ENCODE data around the gene TREM2.
A peak's percentile ranks its signal among the peaks of the same experiment; 100 is the strongest.
"Not testable (repeated sequence)": the region's sequence is repeated elsewhere in the genome, so short reads cannot be mapped to it uniquely, and the experiment has no call there.

Gene TREM2

GRCh38 chr6:41162687-41163418 lies at the start of gene TREM2:
Gene TREM2, minus strand, starts transcription at chr6:41163116. Its CDS starts 34 bp downstream, at chr6:41163082.
- no peak for DNase-seq

GRCh38 chr6:41209547-41210320 lies 46.8 kb upstream of the TREM2 start:
- DNase-seq, result no peak

DNA sequence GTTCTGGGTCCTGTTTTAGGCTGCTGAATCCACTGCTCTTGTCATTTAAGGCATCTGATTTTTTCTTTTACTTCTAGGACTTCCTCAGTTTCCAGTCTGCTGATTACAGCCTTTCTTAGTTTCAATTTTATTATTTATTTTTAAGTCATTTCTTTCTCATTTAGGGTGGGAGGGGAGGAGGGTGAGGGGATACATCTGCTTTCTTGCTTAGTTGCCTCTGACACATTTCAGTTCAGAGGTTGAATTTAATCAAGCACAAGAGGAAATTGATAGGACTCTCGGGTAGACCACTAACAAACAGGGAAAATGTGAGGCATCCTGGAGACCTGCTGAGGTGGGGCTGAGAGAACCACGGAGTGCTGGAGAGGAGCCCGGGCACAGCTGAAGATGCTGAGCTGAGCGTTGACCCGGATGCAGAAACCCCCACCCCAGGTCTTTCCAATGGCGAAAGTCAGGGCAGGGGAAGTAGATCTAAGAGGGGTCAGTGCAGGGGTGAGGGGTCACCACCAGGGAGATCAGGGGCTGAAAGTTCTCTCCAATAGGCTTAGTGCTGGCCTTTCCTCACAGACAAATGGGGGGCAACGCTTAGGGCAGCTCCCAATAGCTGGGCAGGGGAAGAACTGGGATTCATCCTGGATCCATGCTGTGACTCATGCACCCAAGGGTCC lies 45.7 kb upstream of the TREM2 start:
- DNase-seq, result no peak

GRCh38 chr6:41204156-41204555 lies 41.2 kb upstream of the TREM2 start:
- DNase-seq, result no peak

- no peak for DNase-seq
Observed at GRCh38 chr6:41201764-41202173, 38.9 kb upstream of the TREM2 start.

DNA sequence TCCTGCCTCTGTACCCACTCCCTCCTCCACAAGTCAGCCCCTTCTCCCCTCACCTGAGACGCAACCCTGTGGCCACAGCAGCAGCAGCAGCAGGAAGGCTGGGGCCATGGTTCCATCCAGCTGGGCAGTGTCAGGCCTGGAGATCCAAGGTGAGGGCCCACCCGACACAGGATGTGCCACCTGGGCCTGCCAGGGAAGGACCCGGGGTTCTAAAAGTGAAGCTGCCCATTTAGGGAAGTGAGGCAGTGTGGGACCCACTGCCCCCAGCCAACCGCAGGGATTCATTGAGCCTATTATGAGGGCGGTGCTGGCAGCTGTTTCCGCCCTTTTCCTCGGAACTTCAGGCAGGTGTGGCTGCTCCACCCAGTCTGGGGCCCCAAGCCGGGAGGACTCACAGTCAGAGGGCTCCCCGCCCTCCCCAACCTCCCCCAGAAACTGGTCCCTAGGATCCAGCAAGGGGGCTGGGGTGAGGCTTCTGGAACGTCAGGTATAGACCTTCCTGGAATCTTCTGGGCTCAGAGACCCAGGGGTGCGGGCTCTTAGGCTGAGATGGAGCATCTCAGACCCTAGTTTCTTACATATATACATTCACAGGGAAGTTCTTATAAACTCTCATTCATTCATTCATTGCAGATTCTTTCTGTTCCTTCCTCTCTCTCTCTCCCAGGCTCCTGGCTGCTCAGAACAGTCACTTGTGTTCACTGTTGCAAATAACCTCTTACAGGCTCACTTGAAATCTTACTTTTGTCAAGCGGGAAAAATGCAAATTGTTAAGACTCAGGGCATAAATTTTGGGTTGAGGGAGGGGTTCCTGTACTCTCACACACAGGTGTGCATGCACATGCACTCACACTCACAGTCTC lies 38.2 kb upstream of the TREM2 start, which contains the start of gene TREML2:
Gene TREML2 (minus strand): TSS at position 249 of the 863 bp plus-strand sequence. CDS start 141 bp downstream, at position 108.
- no peak for DNase-seq

DNA sequence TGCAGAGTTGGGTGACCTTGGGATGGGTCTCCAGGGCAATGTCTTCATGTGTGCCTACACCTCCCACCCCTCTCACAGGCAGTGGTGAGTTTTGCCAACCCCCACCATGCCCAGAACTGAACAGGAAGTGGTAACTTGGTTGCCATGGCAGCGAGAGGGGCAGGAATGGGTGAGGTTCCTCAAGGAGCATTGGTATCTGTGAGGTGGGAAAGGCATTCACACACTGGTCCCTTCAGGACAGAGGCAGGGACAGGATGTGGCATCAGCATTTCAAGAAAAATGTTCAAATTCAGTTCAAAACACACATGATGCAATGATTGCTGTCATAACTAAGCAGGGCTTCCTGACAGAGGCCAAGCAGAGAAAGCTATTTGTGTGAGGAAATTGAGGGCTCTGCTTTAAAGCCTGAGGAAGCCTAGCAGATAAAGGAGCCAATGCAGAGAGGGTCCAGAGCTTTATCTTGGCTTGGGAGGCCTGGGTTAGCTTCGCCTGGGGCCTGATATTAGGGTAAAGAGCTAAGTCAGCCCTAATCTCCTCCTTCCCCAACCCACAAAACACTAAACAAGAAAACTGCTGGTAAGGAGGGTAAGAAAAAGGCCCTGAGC lies 37.5 kb upstream of the TREM2 start:
- DNase-seq, result no peak

DNA sequence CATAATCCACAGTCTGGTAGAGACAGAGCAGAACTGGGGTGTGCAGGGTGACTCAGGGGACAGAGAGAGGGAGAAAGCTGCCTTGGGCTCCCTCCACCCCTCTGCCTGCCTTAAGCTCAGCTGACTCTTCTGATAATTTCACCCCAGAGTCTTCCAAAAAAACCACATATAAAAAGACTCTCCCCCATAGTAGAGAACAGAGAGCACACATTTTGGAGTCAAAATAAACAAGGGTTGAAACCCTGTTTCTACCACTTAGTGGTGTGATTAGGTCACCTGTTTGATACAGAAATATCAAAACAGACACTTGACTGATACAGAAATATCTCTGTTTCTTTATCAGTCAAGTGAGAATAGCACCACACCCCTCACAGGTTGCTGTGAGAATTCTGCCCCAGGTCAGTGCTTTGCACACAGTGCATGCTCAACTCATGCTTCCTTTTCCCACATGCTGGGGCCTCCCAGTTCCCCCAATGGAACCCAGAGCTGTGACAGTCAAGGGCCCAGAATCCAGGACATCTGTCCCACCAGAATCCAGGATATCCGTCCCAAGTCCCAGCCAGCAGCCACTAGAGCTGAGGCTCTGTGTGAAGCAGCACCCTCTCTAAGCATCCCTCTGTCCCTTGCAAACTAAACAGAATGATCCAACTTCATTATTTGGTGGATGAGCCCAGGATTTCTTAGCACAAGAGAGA lies 36.8 kb upstream of the TREM2 start:
- no peak for DNase-seq

DNA sequence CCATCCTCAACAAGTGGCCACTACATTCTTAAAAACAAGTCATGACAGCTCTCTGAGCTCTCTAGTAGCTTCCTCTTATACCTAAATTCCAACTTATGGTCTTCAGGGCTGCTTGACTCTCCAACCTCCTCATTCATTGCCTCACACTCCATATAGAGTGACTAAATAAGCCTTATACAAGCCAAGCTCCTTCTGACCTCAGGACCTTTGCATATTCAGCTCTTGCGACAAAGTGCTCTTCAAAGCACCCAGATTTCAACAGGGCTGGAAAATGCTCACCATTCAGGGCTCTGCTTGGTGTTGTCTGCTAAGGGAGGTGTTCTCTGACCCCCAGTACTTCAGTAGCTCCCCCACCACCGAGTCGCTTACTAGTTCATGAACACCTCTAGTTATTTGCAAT lies 34.3 kb upstream of the TREM2 start:
- no peak for DNase-seq

DNA sequence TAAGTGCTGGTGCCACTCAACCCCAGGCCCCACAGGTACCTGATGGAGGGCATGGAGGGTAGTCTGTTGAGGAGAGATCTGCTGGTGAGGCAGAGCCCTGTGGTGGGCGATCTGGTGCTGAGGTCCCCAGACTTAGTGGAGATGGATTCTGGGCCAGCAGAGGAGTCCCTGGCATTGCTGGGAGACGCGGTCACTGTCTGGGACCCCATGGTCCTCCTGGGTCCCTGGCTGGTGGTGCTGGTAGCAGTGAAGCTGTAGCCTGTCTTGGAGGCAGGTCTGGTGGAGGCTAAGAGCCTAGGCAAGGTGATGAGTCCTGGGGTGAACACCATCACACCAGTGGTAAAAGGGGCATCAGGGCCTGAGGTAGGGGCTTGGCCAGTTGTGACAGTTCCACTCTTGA lies 31.5 kb upstream of the TREM2 start:
- no peak for DNase-seq

DNA sequence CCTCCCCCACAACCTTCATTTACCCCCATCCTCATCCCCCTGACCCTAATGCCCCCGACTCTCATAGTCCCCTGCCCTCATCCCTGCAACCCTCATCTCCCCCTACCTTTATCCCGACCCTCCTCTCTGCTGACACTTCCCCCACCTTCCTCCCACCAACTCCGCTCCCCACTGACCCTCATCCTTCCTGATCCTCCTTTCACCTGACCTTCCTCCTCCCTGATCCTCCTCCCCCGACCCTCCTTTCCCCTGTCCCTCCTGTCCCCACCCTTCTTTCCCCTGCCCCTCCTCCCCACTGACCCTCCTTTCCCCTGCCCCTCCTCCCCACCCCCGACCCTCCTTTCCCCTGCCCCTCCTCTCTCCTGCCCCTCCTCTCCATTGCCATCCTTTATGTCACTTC lies 31.0 kb upstream of the TREM2 start:
- DNase-seq, result no peak

DNA sequence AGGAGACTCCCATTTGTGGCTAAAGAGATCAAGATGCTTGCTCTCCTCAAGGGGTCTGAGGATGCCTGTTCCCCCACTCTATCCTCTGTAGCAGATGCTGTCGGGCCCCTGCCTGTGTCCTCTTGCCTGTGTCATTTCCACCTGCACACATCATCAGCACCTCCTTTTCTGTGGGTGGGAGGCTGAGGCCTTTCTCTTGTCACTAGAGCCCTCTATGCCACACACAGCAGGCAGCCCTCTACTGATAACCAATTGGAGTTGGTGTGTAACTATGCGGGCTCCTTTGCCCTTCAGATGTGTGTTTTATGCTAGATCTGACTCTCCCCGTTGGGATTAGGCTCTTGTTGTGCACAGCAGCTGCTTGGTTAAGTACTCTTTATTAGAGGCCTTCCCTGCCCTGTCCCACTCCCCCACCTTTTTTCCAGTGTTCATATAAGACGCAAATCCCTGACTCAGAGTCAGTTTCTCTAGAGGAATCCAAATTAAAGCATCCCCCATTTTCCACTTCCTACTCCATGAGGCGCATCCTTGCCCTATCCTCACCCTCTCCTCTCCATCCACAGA lies 30.3 kb upstream of the TREM2 start:
- no peak for DNase-seq

GRCh38 chr6:41191569-41191968 lies 28.7 kb upstream of the TREM2 start:
- DNase-seq, result peak; percentile 39

DNA sequence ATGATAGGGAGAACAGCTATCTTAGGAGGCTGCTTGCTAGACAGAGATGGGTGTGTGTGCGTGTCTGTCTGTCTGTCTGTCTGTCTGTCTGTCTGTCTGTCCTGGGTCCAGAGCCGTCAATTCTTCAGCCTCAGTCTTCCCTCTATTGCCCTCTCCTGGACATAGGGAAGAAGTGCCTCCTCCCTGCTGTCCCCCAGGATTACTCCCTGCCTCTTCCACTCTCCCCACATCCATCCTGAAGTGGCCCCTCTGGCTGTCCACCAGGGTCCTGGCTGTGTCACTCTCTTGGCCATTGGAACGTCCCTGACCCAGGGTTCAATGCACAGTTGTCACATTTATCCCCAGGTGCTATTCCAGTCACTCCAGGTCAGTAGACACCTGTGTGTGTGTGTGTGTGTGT lies 27.9 kb upstream of the TREM2 start:
- DNase-seq, result no peak

- DNase-seq, result no peak
Observed at GRCh38 chr6:41189967-41190366, 27.1 kb upstream of the TREM2 start.

DNA sequence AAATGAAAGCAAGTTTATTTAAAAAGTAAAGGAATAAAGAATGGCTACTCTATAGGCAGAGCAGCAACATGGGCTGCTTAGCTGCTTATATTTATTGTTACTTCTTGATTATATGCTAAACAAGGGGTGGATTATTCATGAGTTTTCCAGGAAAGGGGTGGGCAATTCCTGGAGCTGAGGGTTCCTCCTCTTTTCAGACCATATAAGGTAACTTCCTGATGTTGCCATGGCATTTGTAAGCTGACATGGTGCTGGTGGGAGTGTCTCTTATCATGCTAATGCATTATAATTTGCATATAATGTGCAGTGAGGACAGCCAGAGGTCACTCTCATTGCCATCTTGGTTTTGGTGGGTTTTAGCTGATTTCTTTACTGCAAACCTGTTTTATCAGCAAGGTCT lies 26.1 kb upstream of the TREM2 start:
- DNase-seq, result not testable (repeated sequence)

- DNase-seq, result no peak
Observed at GRCh38 chr6:41187924-41188886, 25.3 kb upstream of the TREM2 start.

DNA sequence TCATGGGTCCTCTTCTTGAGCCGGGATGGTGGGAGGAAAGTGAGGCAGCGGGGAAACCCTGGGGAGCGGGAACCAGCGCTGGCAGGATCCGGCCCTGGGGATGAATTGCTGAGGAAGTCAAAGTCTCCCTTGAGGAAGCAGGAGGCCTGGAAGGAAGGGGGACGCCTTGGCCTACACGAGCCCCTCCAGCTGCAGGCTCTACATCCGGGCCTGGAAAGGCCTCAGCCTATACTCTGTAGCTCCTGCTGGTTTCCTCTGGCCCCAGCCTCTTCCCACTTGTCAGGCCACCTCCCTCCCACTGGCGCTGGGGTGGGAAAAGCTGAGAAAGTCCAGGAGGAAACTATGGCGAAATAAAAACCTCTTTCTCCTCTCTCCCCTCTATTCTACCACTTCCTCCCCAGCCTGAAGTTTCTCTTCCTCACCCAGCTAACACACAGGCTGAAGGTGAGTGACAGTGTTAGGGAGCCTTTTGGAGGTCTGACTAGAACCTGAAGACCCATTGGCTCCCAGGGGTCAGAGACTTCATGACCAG lies 23.2 kb upstream of the TREM2 start:
- no peak for DNase-seq

GRCh38 chr6:41184761-41185160 lies 21.8 kb upstream of the TREM2 start:
- DNase-seq, result no peak

All from 8988T (cell line).